OCI-M1 (cell line): ENCODE results near the gene RBMXL3.
A peak's percentile ranks its signal among the peaks of the same experiment; 100 is the strongest.
"Not testable (repeated sequence)": the region's sequence is repeated elsewhere in the genome, so short reads cannot be mapped to it uniquely, and the experiment has no call there.

Experiments
- DNase-seq: peaks from one replicate; lab custom pipeline; 2025; lab: John Stamatoyannopoulos, UW

Gene RBMXL3

DNA sequence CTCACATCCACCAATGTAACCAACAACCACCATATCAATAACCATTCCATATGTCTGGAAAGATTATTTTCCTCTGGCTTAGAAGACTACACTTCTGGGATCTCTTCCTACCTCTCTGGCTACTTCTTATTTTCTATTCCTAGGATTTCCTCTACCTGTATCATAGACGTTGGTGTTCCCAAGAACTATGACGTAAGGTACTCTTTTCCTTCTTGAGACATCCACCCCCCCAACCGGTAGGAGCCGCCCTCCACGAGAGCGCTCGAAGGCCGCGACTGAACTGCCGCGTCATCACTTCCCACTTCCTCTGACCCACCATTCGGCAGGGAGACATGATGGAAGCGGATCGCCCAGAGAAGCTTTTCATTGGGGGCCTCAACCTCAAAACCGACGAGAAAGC lies at the start of gene RBMXL3:
Gene RBMXL3, plus strand, starts transcription at position 301 of the 400 bp plus-strand sequence. Its CDS starts 32 bp downstream, at position 333.
- no peak for DNase-seq

DNA sequence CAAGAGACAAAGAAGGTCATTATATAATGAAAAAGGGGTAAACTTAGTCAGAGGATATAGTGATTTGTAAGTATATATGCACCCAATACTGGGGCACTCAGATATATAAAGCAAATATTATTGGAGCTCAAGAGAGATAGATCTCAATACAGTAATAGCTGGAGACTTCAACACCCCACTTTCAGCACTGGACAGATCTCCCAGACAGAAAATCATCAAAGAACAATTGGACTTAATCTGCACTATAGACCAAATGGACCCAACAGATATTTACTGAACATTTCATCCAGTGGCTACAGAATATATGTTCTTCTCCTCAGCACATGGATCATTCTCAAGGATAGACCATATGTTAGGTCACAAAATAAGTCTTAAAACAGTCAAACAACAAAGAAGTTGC lies 47.2 kb upstream of the RBMXL3 start:
- DNase-seq, result no peak

DNA sequence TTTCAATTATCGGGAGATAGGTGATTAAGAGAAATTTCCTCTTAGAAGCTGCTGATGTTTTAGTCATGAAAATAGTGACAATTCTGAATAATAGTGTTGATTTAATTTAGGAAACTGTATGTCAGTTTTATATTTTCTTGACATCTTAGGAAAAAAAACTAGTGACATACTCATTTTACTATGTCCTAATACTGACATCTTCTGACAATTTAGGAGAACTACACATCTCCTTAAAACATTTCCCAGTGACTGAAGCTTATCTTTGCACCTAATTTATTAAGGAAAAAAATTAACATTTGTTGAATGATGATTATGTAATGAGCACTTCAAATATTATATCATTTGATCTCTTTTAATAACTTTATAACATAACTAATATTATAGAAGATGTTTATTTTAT lies 42.0 kb upstream of the RBMXL3 start:
- DNase-seq, result peak; percentile 16

DNA sequence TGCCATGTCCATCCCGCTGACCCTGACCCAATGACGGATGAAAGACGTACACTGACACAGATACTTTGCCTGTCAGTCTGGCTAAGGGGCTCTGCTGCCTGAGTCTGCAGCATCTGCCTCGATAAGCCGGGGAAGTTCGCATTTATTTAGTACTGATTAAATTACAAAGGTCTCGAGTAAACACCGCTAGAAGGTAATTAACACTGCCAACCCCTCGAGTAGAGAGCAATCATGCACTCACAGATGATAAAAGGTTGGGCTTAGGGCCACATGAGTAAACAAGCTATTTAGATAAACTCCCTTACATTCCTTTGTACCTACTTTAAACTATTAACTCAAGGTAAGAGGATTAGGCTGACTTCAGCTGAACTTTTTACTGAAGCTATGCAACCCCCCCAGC lies 16.0 kb upstream of the RBMXL3 start:
- DNase-seq, result no peak

DNA sequence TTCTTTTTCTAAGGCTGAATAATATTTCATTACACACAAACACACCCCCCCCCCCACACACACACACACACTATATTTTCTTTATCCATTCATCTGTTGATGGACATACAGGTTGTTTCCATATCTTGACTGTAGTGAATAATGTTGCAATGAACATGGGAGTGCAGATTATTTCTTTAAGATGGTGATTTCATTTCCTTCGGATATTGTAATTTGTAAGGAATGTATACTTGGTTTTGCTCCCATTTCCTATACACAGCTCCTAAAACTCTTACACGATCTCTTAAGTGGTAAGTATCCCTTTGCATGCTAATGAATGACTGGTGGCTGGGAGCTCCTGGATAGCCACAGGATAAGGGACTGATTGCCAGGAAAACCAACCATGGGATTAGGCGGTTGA lies 14.7 kb upstream of the RBMXL3 start:
- DNase-seq, result no peak

DNA sequence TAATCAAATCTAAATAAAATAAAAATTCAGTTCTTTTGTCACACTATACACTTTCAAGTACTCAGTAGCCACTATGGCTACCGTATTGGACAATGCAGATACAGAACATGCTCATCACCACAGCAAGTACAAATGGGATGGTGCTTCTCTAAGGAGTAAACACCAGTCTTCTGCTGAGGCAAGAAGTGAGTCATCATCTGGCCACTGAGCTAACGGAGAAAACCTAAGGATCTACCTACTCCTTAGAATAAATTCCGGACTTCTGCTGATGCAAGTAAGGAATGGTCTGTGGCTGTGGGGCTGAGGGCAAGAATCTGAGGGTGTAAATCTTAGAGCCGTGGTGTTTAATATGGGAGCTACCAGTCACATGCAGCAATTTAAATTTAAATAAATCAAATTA lies 11.3 kb upstream of the RBMXL3 start:
- DNase-seq, result no peak

DNA sequence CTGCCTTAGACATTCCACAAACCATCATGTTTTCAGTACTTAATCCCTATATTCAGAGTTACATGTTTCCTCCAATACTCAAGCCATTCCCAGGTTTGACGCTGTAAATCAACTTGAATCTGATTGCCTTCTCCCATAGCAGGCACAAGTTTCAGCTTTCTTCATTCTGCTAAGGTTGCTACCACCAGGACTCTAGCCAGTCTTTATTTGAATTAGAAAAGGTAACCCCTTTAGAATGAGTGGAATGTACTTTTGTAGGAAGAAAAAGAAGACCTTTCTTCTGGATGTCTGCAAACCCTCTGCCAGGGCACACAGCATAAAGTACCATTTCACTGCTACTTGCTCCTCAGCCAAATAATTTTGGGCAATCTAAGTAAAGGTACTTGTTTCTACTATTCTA lies 10.7 kb upstream of the RBMXL3 start:
- DNase-seq, result no peak

DNA sequence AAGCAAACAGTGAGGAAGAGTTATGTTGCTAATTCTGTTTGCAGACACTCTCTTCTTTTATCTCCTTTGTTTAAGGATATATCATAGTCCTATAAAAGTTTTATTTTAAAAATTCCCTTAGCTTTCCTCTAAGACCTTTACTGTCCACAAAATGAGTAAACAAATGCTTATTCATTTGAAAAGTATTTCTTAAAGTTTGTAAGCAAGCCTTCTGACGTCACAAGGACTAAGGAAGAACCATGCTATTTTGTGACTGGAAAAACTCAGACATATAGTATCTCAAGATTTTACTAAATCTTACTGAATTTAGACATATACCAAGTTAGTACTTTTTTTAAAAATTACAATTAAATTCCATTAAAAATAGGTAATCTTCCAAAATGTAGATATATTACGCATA lies 5.2 kb upstream of the RBMXL3 start:
- DNase-seq, result no peak

DNA sequence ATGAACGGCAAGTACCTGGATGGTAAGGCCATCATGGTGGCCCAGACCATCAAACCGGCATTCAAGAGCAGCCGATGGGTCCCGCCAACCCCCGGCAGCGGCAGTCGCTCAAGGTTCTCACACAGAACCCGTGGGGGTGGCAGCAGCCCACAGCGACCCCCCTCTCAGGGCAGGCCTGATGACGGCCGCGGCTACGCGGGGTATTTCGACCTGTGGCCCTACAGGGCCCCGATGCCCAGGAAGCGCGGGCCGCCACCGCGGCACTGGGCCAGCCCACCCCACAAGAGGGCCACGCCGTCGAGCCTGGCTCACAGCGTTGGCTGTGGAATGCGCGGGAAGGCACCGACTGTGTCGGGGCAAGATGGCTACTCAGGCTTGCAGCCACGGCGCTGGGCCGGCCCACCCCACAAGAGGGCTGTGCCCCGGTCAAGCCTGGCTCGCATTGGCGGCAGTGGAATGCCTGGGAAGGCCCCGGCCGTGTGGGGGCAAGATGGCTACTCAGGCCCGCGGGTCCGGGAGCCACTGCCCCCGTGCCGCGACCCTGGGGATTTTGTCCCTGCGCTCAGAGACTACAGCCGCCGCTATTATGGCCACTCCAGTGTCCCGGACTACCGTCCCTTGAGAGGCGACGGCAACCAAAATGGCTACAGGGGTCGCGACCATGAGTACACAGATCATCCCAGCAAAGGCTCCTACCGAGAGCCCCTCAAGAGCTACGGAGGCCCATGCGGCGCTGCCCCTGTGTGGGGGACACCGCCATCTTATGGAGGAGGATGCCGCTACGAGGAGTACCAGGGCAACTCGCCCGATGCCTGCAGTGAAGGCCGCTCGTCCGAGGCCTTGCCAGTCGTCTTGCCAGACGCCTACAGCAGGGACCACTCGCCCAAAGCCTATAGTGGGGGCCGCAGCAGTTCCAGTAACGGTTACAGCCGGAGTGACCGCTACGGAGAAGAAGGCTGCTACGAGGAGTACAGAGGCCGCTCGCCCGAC lies 731 bp downstream of the RBMXL3 start:
- DNase-seq, result no peak

DNA sequence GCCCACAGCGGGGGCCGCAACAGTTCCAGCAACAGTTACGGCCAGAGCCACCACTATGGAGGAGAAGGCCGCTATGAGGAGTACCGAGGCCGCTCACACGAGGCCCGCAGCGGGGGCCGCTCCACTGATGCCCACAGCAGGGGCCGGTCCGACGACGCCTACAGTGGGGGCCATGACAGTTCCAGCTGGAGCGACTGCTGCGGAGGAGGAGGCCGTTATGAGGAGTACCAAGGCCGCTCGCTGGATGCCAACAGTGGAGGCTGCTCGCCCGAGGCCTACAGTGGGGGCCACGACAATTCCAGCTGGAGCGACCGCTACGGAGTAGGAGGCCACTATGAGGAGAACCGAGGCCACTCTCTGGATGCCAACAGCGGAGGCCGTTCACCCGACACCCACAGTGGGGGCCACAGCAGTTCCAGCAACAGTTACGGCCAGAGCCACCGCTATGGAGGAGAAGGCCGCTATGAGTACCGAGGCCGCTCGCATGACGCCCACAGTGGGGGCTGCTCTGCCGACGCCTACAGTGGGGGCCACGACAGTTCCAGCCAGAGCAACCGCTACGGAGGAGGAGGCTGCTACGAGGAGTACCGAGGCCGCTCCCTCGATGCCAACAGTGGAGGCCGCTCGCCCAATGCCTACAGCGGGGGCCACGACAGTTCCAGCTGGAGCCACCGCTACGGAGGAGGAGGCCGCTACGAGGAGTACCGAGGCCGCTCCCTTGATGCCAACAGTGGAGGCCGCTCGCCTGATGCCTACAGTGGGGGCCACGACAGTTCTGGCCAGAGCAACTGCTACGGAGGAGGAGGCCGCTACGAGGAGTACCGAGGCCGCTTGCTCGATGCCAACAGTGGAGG lies 1.7 kb downstream of the RBMXL3 start:
- no peak for DNase-seq

DNA sequence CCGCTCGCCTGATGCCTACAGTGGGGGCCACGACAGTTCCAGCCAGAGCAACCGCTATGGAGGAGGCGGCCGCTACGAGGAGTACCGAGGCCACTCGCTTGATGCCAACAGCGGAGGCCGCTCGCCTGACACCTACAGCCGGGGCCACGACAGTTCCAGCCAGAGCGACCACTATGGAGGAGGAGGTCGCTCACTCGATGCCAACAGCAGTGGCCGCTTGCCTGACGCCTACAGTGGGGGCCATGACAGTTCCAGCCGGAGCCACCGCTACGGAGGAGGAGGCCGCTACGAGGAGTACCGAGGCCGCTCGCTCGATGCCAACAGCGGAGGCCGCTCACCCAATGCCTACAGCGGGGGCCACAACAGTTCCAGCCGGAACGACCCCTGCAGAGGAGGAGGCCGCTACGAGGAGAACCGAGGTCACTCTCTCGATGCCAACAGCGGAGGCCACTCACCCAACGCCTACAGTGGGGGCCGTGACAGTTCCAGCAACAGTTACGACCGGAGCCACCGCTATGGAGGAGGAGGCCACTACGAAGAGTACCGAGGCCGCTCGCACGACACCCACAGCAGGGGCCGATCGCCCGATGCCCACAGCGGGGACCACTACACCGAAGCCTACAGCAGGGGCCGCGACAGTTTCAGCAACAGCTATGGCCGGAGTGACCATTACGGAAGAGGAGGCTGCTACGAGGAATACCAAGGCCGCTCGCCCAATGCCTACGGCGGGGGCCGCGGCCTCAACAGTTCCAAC lies 2.5 kb downstream of the RBMXL3 start:
- no peak for DNase-seq

DNA sequence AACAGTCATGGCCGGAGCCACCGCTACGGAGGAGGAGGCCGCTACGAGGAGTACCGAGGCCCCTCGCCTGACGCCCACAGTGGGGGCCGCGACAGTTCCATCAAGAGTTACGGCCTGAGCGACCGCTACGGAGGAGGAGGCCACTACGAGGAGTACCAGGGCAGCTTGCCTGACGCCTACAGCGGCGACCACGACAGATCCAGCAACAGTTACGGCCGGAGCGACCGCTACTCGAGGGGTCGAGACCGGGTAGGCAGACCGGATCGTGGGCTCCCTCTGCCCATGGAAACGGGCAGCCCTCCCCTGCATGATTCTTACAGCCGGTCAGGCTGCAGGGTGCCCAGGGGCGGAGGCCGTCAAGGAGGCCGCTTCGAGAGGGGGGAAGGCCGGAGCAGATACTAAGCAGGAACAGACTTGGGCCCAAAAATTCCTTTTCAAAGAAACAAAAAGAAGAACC lies 3.1 kb downstream of the RBMXL3 start:
- no peak for DNase-seq

DNA sequence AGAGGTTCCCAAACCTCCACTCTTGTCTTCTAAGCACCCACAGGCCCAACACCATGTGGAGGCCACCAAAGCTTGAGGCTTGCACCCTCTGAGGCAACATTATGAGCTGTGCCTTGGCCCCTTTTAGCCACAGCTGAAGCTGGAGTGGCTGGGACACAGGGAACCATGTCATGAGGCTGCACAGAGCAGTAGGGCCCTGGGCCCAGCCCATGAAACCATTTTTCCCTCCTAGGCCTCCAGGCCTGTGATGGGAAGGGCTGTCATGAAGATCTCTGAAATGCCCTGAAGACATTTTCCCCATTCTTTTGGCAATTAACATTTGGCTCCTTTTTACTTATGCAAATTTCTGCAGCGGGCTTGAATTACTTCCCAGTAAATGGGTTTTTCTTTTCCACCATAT lies 14.8 kb downstream of the RBMXL3 start:
- no peak for DNase-seq

DNA sequence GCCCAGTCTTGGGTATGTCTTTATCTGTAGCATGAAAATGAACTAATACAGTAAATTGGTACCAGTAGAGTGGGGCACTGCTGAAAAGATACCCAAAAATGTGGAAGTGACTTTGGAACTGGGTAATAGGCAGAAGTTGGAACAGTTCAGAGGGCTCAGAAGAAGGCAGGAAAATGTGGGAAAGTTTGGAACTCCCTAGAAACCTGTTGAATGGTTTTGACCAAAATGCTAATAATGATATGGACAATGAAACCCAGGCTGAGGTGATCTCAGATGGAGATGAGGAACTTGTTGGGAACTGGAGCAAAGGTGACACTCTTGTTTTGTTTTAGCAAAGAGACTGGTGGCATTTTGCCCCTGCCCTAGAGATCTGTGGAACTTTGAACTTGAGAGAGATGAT lies 20.3 kb downstream of the RBMXL3 start:
- not testable (repeated sequence) for DNase-seq

DNA sequence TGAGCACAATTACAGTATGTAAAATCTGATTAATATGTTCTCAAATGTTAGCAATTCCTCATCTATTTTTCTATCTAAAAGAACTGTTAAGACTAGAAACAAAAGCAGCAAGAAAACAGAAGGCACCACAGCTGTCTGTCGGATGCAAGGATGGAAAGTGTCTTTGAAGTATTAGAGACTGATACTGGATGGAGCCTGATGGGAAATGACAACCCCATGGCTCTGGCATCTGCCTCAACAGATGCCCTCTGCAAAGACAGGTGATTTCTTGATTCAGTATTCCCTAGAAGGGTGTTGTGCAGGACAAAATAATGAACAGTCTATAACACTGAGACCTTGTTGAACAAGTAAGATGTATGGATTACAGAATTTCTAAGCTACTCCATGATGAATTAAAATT lies 24.9 kb downstream of the RBMXL3 start:
- DNase-seq, result no peak

DNA sequence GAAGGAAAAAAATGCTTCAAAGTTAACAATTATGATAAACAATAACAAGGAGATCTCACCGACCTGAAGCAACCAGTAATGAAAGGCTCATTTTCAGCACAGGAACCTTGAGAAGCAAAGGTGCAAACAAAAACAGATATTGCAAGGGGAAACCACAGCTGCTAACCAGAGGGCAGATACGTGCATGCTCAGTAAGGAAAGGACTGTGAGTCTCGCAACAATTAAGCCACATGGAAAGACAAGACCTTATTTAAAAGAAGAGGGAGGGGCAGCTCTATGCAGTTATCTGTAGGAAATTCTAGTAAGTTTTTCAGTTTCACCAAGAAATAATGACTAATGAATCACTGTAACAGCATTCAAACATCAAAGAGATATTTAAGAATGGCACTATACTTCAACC lies 25.4 kb downstream of the RBMXL3 start:
- DNase-seq, result no peak

DNA sequence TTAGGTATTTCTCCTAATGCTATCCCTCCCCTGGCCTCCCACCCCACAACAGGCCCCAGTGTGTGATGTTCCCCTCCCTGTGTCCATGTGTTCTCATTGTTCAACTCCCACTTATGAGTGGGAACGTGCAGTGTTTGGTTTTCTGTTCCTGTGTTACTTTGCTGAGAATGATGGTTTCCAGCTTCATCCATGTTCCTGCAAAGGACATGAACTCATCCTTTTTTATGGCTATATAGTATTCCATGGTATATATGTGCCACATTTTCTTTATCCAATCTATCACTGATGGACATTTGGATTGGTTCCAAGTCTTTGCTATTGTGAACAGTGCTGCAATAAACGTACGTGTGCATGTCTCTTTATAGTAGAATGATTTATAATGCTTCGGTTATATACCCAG lies 28.1 kb downstream of the RBMXL3 start:
- not testable (repeated sequence) for DNase-seq

DNA sequence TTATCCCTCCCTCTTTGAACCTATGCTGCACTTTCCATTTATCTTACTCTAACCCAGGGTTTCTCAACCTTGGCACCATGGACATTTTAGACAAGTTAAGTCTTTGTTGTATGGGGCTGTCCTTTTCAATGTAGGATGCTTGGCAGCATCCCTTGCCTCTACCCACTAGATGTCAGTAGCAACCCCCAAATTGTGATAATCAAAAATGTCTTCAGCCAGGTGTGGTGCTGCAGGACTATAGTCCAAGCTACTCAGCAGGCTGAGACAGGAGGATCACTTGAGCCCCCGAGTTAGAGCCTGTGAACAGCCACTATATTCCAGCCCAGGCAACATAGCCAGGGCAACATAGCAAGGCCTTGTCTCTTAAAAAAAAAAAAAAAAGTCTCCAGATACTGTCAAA lies 37.7 kb downstream of the RBMXL3 start:
- DNase-seq, result peak; percentile 50

DNA sequence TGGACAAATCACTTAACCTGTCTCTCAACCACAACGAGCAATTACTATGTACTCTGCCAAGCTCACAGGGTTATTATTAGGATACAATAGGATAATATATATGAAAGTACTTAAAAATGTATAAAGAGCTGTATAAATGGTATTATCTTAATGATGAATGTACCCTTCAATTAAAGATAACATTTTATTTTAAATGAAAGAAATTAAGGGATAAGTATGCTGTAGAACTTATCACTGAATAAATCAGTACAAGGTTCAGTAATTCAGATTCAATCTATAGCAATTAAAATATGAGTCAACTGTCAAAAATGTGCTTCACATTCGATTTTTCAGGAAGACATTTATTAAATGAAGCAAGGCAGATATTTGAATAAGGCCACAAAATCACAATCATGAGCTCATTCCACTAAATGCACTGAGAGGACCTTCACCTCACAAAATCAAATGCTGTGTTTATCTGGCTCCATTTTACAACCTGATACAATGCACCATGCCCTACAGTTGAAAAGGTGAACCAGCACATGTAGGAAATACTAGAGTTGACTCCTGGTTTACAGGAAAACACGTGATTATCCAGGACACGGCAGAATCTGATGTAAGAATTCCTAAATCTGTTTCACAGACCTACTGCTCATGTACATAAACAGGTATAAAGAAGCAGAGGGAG lies 40.3 kb downstream of the RBMXL3 start:
- no peak for DNase-seq

DNA sequence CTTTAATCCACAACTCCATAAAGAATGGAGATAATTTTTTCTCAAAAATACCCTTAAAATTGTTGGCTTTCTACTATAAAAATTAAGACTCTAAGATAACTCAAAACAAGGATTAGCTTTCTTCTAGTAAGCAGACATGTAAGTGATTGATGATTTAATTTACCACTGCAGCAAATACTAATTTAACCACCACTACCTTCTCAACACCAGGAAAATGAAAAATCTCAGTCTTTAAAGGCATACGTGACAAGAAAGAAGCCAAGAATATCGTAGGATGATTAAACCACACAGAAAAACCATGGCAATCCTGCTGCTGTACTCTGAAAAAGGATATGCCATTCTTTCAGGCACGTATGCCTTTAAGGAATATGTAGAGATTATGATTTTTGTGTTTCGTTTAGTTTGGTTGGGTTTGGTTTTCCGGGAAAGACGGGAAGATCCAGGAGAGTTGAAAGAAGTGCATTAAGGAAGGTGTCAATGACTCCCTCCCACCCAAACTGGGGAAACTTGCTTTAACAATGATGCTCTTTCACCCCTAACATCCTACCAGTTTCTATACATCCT lies 43.8 kb downstream of the RBMXL3 start:
- DNase-seq, result no peak
